Mammary epithelial cell (primary cell): ENCODE measurements around the gene SLC16A10.

ENCODE experiments used
- CTCF ChIP-seq, 2 donors: IDR thresholded peaks in 1 of 2; conservative IDR thresholded peaks in 1 of 2; 2 replicates each; pipeline ENCODE4 v1.5.1; 2011 to 2012; ENCODE audit warnings: inconsistent platforms in 2 of 2, low read length in 2 of 2, mild to moderate bottlenecking in 2 of 2, control low read depth in 1 of 2, low read depth in 1 of 2; ENCODE audit not compliant: insufficient read depth in 1 of 2; ENCODE audit errors: extremely low read depth in 1 of 2
- EZH2 ChIP-seq: IDR thresholded peaks from 2 replicates; pipeline ENCODE4 v1.6.1; 2012; ENCODE audit warnings: low read length, inconsistent platforms, borderline replicate concordance

GRCh38 chr6:111096246-111096645 is 8.9 kb downstream of the SLC16A10 start:
- TF ChIP-seq CTCF (conservative IDR thresholded peaks at IDR 0.05 in 1 of 2, IDR thresholded peaks at IDR 0.05 in 1 of 2; ENCODE audit: extremely low read depth in 1 of 2, insufficient read depth in 1 of 2, low read depth in 1 of 2, low read length in 2 of 2), result no peak
- TF ChIP-seq EZH2, result no peak
